Dermis blood vessel endothelial cell (primary cell): ENCODE data around the gene PADI2. TPM values are rescaled to one million over a fixed set of nuclear protein-coding genes. Genes with fewer than 3 reads are reported as not detected.

Experiments used
- DNase-seq: peaks from one replicate; pipeline ENCODE4 v3.0.0; 2010
- total RNA-seq: library from RNA; depleted of rRNA; stranded (reverse); fragments of >200 nt; gene quantifications from 2 replicates; pipeline ENCODE4 v1.2.3, GENCODE V29; 2014

PADI2 gene
- total RNA-seq, 1 donor from 2014 or later = 0.17 TPM

- no peak for DNase-seq
Measured at GRCh38 chr1:17017435-17017834, 101.8 kb downstream of the PADI2 start.

Other genes with a start within 250 kb of the PADI2 start
- under 0.01 TPM in 2 replicates for gene RNU1-2, start 223.5 kb downstream of the PADI2 start, total RNA-seq
- gene CROCC, start 197.5 kb downstream of the PADI2 start, total RNA-seq = 19.7 and 20.6 TPM in 2 replicates
- 8.9 and 24.5 TPM in 2 replicates for gene MFAP2, start 138.8 kb downstream of the PADI2 start, total RNA-seq
- gene ATP13A2, start 107.5 kb downstream of the PADI2 start, total RNA-seq = 72.3 and 102 TPM in 2 replicates
- 116 and 129 TPM in 2 replicates for gene SDHB, start 65.4 kb downstream of the PADI2 start, total RNA-seq
- 0.05 and 0.85 TPM in 2 replicates for gene PADI1, start 85.7 kb upstream of the PADI2 start, total RNA-seq
- not detected in 2 replicates for gene PADI3, start 129.6 kb upstream of the PADI2 start, total RNA-seq
- not detected in 2 replicates for gene PADI4, start 188.7 kb upstream of the PADI2 start, total RNA-seq